GM21529 (cell line): ENCODE results near the gene AQP12B.

Source experiments
- ATAC-seq: cut with Tn5 transposase; IDR thresholded peaks from one replicate; pipeline ENCODE4 v1.9.1; 2021; ENCODE audit not compliant: unreplicated experiment

AQP12B gene

DNA sequence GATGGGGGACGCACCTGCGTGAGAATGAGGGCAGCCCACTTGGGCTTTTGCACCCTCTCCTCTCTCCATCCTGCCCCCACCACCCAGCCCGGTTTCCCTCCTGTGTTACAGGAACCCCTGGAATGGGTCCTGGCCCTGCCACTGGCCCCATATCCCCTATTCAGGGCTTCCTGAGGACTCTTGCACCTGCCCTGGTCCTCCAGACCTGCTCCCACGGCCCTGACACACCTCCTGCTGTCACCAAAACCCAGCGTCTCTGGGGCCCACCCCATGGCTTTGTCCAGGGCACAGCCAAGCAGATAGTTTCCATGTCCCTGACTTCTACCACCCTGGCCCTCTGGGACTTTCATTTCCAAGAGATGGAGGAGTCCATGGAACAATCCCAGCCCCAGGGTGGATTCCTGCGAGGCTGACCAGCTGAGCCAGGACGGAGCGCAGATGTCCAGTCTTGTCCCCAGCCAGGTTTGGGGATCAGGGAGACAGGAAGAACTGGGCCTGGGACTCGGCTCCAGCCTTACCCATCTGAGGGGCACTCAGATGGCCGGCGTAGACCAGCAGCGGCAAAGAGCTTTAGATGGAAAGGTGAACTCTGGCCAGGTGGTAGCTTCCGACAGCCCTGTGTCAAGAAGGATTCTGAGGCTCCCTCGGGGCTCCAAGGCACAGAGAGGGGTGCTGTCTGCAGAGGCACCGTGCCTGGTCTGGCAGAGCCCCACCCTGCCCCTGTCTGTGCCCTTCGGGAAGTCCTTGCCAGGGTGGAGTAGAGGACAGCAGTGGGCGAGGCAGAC is 45.4 kb downstream of the AQP12B start:
- no peak for ATAC-seq

DNA sequence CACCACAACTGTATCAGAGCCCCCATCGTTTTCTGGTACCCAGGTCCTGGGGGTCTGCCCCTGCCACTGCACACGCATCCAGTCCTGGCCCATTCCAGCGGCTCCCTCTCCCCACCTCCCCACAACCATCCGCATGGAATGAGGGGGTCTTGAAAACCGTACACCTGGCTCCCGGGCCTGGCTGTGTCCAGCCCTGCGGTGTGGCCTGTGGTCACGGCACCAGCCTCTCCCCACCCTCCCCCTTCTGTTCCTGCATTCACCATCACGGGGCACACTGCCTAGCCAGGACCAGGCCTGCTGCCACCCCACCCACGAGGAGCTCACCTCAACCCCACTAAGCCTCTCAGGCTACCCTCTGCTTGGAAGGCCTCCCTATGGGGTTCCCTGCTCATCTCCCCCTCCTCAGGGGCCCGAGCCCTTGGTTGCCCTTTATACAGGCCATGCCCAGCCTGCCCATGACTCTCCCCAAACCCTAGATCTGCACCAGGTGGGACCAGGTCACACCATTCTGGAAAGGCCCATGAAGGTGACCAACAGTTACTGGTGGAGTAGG is 46.0 kb downstream of the AQP12B start:
- ATAC-seq, result no peak

DNA sequence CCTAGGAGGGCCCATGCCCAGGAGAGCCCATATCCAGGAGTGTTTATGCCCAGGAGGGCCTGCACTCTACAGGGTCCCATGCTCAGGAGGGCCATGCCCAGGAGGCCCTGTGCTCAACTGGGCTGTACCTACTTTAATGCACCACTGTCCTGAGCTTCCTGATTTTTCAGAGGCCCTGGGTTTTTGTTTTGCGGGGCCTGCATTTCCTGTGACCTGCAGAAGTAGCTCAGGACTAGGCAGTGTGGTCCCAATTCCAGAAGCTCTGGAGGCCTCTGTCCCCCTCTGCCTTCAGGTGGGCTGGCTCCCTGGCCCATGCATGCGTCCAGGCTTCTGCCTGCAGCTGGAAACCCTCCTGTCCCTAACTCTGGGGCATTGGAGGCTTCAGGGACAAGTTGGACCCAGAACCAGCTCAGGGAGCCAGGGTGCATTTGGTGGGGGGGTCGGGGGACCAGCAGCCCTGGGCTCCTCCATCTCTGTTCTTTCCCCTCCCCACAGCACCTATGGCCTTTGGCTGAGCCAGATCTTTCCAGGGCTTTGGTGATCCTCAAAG is 46.6 kb downstream of the AQP12B start:
- ATAC-seq, result no peak

DNA sequence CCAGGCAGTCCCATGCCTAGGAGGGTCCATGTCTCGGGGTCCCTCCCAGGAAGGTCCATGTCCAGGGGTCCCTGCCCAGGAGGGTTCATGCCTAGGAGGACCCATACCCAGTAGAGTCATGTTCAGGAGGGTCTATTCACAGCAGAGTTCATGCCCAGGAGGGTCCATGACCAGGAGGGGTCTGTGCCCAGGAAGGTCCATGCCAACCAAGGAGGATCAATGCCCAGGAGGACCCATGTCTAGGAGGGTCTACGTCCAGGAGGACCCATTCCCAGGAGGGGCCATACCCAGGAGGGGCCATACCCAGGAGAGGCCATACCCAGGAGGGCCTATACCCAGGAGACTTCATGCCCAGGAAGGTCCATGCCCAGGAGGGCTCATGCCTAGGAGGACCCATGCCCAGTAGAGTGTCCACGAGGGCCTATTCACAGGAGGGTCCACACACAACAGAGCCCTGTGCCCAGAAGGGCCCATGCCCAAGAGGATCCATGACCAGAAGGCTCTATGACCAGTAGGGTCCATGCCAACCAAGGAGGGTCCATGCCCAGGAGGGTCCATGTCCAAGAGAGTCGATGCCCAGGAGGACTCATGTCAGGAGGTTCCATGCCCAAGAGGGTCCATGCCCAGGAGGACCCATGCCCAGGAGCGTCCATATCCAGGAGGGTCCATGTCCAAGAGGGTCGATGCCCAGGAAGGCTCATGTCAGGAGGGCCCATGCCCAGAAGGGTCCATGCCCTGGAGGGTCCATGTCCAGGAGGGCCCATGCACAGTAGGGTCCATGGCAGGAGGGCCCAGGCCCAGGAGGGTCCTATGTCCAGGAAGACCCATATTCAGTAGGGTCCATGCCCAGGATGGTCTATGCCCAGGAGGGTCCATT is 47.3 kb downstream of the AQP12B start:
- no peak for ATAC-seq

- no peak for ATAC-seq
These were observed 50.4 kb downstream of the AQP12B start for GRCh38 chr2:240632306-240632721.

GRCh38 chr2:240631548-240632305 is 51.0 kb downstream of the AQP12B start:
- ATAC-seq, result no peak

DNA sequence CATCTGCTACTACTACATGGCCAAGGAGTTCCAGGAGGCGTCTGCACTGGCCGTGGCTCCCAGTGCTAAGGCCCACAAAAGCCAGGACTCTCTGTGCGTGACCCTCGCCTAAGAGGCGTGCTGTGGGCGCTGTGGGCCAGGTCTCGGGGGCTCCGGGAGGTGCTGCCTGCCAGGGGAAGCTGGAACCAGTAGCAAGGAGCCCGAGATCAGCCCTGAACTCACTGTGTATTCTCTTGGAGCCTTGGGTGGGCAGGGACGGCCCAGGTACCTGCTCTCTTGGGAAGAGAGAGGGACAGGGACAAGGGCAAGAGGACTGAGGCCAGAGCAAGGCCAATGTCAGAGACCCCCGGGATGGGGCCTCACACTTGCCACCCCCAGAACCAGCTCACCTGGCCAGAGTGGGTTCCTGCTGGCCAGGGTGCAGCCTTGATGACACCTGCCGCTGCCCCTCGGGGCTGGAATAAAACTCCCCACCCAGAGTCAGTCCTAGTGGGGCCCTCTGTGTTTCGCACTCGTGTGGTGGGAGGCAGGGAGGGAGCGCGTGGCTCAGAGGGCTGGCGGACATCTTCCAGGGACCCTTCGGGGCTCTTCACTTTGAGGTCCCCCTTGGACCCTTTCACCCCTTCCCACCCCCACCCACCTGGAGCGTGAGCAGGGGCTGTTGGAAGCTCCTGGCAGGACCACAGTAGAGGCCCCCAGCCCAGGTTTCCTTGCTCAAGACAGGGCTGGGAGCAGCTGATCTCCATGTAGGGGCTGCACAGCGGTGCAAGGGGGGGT is 51.7 kb downstream of the AQP12B start:
- ATAC-seq, result no peak

GRCh38 chr2:240629968-240630770 is 52.5 kb downstream of the AQP12B start:
- ATAC-seq, result no peak

GRCh38 chr2:240629619-240629967 is 53.1 kb downstream of the AQP12B start:
- no peak for ATAC-seq

DNA sequence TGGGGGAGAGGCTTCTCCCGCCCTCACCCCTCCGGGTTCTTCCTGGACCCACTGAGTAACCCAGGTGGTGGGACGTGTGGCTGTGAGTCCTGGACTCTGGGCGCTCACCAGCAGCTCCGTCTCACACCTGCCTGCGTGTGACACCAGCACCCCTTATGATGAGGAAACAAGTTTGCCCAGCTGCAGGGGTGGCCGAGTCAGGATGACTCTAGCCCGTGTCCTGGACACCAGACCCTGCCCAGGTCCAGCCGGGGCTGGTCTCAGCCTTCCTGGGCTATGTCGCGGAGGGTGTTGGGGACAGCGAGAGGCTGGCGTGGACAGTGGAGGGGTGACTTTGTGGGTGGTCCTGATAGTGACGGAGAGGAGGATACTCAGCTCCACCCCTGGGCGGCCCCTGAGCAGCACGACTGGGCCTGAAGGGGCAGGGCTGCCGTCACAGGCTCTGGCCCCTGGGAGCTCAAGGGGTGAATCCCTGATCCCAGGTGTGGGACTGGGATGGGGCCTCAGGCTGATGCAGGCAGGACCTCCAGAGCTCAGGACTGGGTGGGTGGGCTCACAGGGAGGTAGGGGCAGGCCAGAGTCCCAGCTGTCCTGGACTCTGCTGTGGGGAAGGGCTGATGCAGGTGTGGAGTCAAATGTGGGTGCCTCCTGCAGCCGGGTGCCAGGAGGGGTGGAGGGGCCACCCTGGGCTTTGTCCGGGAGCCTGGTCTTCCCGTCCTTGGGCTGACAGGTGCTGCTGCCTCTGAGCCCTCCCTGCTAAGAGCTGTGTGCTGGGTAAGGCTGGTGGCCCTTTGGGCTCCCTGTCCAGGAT is 53.7 kb downstream of the AQP12B start:
- ATAC-seq, result no peak

DNA sequence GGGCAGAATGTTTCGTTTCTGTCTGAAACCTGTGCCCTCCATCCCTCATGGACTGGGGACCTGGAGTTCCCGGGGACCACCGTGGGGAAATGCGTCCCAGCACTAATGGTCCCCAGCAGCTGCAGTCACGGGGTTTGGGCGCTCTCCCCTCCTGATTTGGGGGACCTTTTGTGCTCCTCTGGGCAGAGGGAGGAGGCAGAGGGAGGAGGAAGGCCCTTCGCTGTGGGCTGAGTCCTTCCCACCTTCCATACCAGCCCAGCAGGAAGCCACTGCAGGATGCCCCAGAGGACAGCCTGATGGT is 54.2 kb downstream of the AQP12B start:
- ATAC-seq, result no peak

DNA sequence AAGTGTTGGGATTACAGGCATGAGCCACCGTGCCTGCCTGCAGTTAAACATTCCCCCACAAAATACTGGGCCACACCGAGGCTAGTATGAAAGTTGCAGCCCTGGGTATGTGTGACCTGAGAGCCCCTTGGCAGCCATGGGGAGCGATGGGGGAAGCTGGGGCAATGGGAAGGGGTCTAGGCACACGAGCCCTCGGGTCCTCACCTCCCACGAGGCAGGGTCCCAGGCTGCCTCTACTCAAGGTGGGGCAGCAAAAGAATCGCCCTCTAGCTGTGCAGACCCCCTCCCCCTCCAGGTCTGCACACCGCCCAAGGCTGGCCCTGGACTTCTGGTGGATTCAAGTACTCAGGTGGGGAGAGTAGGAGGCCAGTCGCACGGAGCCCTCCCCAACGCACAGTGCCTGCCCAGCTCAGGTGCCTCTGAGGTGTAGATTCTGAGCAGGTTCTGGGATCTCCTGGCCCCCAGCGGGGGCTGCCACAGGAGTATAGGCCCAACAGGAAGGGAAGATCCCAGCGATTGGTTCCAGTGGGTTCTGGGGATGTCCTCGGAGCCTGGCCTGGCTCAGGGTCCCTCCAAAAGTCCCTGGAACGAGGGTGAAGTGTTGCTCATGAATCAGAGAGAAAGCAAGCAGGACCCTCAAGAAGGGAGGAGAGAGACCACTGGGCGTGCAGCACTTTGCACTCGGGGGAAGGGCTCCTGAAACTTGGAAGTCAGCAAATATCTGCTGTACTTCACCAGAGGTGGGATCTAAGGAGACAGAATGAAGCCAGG is 54.8 kb downstream of the AQP12B start:
- ATAC-seq, result no peak

GRCh38 chr2:240626531-240627300 is 56.0 kb downstream of the AQP12B start:
- no peak for ATAC-seq
